Activated CD8-positive, alpha-beta memory T cell treated with anti-CD3 and anti-CD28 coated beads for 36 hours (primary cell): ENCODE results near the gene BPIFB4. TPM values are rescaled to one million over a fixed set of nuclear protein-coding genes. Genes with fewer than 3 reads are reported as not detected.
"Not testable (repeated sequence)": the region's sequence is repeated elsewhere in the genome, so short reads cannot be mapped to it uniquely, and the experiment has no call there.

ENCODE experiments used
- CTCF ChIA-PET: fragments of 350-600 bp; sonication (Branson Sonifier 250); formaldehyde crosslinking; loops from one replicate; lab custom pipeline; 2021; ENCODE audit warnings: antibody characterized with exemption; lab: Charles Lee
- POLR2A ChIA-PET: fragments of 350-600 bp; sonication (Branson Sonifier 250); formaldehyde crosslinking; loops from one replicate; lab custom pipeline; 2021; ENCODE audit warnings: antibody characterized with exemption; lab: Charles Lee
- total RNA-seq, 2 experiments: library from RNA; stranded (reverse); gene quantifications; one replicate each; pipeline ENCODE4 v1.2.3, GENCODE V29; 2021

The BPIFB4 gene
- total RNA-seq, 2 experiments from 2014 or later = not detected

- POLR2A ChIA-PET = no interaction called here
- CTCF ChIA-PET = interaction anchor here (0.7 kb wide), 1 partner anchor 805 kb away, joined by 3 read pairs; no protein-coding TSS in a partner anchor
Observed at GRCh38 chr20:33110147-33110825, 30.8 kb downstream of the BPIFB4 start.

GRCh38 chr20:33111306-33111705, 31.9 kb downstream of the BPIFB4 start:
- POLR2A ChIA-PET = no interaction called here
- CTCF ChIA-PET = no interaction called here

DNA sequence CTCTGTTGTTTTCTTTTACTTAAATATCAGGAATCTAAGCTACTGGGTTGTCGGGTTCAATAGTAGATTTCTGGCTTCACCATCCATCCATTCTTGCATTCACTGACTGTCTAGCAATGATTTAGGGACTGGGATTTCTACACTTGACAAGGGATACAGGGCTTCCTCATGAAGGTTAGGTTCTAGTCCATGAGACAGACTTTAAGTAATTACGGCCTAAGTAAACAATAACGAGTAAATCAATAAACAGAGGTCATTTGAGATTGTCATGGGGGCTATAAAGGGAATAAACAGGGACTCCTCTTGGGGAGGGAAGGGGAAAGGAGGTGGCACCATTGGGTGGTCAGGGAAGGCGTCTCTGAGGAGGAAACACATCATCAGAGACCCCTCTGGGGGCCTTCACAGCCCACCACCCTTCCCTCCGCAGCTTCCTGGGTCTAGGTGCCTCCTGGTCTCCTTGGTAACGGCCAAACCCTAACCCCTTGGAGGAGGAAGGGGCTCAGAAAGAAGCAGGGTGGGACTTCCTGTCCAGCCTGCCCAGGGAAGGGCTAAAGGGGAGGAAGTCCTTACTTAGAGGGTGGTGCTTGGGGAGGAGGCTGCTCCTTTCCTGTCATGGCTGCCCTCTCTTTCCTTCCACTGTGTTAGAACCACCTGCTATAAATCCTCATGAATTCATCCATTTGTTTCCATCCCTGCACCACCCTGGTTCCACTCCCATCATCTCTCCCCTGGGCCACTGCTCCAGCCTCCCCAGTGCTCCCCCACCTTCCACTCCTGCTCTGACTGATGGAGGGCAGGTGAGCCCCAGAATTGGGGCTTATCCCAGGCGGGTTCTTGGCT, 33.3 kb downstream of the BPIFB4 start:
- POLR2A ChIA-PET = interaction anchor here (0.6 kb wide), 1 partner anchor 26 kb away, joined by 3 read pairs; no protein-coding TSS in a partner anchor
- CTCF ChIA-PET = no interaction called here

- ChIA-PET POLR2A (no interaction called here), CTCF (no interaction called here)
Observed at GRCh38 chr20:33113387-33113908, 34.0 kb downstream of the BPIFB4 start.

GRCh38 chr20:33115501-33115900, 36.1 kb downstream of the BPIFB4 start:
- CTCF ChIA-PET, POLR2A ChIA-PET: not testable (repeated sequence)

DNA sequence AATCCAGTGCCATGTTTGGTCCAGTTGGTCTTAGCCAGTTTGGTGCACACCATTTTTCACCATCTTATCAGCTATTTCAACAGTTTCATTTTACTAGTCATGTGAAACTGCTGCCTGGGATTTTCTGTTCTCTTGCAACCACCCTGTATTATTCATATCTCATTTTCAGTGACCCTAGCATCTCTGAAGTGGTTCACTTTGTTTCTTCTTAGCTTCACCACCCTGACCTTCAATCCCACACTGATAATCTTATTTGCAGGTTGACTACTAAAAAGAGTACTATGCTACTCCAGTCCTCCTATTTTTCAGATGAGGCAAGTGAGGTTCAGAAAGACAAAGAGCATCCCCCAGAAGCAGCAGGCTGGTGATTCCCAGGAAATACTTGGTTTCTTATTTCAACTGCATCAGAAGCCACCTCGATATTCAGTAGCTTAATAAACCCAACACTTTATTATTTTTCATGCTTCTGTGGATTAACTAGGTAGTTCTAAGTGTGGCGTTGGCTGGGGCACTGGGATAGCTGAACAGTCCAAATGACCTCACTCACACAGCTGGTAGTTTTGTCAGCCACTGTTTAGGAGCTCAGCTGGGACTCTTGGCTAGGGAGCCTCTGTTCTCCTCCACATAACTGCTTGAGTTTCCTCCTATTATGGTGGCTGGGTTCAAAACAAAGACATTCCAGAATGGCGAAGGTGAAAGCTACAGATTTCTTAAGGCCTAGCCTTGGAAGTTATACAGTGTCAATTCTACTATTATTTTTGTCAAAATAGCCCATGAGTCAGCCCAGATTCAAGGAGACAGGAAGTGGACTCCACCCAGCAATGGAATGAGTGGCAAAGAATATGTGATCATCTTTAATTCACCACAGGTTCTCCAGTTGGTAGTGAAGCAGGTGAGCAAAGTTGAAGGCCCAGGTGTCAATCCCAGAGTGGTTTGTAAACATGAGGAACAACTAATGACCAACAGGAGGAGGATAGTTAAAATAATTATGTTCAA, 40.6 kb downstream of the BPIFB4 start:
- POLR2A ChIA-PET = no interaction called here
- CTCF ChIA-PET = interaction anchor here (1.3 kb wide), 1 partner anchor 12 kb away, joined by 3 read pairs; no protein-coding TSS in a partner anchor

- CTCF ChIA-PET = no interaction called here
- POLR2A ChIA-PET = no interaction called here
Observed at GRCh38 chr20:33120934-33121333, 41.5 kb downstream of the BPIFB4 start.

- POLR2A ChIA-PET, CTCF ChIA-PET: not testable (repeated sequence)
Observed at GRCh38 chr20:33122297-33122696, 42.9 kb downstream of the BPIFB4 start.

DNA sequence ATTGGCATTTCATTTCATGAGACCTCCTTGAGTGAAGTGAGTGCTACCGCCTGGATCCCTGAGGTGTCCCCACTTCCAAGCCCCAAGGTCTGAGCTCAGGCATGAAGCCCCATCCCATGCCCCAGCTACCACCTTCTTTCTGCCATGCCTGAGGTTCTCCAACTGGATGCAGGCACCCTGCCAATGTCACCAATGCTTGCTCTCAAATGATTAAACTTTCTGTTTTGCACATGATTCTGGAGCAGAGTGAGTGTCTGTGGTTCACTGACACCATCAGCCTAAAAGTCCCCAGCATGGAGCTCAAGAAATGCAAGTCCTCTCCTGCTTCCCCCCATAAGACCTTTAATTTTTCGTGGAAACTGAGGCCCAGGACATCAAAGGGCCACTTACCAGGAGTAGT, 44.8 kb downstream of the BPIFB4 start:
- ChIA-PET CTCF (no interaction called here), POLR2A (no interaction called here)

DNA sequence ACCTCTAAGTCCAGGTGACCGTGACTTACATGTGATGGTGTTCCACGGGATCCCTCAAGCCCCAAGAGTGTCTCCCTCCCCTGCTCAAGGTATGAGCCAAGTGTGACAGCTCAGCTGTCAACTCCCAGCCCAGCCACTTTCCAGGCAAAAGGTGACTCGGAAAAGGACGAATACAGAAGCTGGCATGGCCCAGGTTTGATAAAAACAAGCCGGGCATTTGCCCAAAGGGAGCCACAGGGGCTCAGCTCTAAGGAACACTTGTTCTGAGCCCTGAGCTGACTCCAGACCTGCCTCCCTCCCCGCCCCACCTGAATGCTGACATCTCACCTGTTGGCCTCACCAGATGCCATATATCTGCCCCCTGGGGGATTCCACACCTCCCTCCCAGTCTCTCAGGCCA, 45.6 kb downstream of the BPIFB4 start:
- ChIA-PET POLR2A (no interaction called here), CTCF (no interaction called here)

- ChIA-PET CTCF (no interaction called here), POLR2A (no interaction called here)
Observed at GRCh38 chr20:33125983-33126382, 46.5 kb downstream of the BPIFB4 start.

- POLR2A ChIA-PET = no interaction called here
- CTCF ChIA-PET = interaction anchor here (1.1 kb wide), 1 partner anchor 82 kb away, joined by 6 read pairs; no protein-coding TSS in a partner anchor
Observed at GRCh38 chr20:33127422-33128097, 48.1 kb downstream of the BPIFB4 start.

- ChIA-PET CTCF (interaction anchor here (1.4 kb wide), 1 partner anchor 106 kb away, joined by 3 read pairs; no protein-coding TSS in a partner anchor), POLR2A (no interaction called here)
Observed at GRCh38 chr20:33130568-33131061, 51.2 kb downstream of the BPIFB4 start.

DNA sequence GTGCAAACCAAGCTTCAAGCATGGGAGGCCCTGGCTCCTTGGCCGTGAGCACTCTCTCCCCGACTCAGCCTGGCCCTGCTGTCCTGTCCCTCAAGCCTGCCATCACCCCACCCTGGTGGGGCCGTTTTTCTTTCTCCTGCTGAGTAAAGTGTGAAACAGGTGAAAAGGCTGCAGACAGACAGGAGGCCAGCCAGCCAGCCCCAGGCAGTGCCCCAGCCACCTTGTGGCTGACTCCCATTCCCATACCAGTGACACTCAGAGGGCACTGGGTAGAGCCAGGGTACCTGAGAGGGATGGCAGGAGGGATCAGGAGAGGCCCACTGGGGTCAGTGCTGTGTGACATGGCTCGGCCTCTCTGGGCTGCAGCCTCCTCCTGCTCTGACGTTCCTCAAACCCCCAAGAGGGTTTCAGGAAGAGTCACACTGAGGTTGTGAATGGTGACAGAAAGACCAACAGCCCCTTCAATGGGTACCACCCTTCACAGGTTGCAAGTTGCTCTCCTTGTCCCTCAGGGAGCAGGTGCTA, 52.6 kb downstream of the BPIFB4 start:
- ChIA-PET POLR2A (no interaction called here), CTCF (interaction anchor here (1.0 to 1.4 kb wide), 2 partner anchors 13 to 105 kb away, joined by 3 read pairs; no protein-coding TSS in a partner anchor)

- ChIA-PET CTCF (no interaction called here), POLR2A (no interaction called here)
Observed at GRCh38 chr20:33132513-33133372, 53.3 kb downstream of the BPIFB4 start.

- CTCF ChIA-PET = no interaction called here
Observed at GRCh38 chr20:33133373-33133941, 54.0 kb downstream of the BPIFB4 start.

GRCh38 chr20:33137195-33137594, 57.8 kb downstream of the BPIFB4 start:
- POLR2A ChIA-PET = interaction anchor here (0.6 kb wide), 1 partner anchor 281 kb away, joined by 3 read pairs; no protein-coding TSS in a partner anchor
- CTCF ChIA-PET = no interaction called here

More at GRCh38 chr20:33133373-33133941, 54.0 kb downstream of the BPIFB4 start:
- POLR2A ChIA-PET = no interaction called here
